H9 (cell line): ENCODE data around the gene KCNS3. TPM values are rescaled to one million over a fixed set of nuclear protein-coding genes. Genes with fewer than 3 reads are reported as not detected.

Experiments
- DNase-seq: peaks from one replicate; pipeline ENCODE4 v3.0.0-alpha.2; 2017
- H2AFZ ChIP-seq: one replicate; pipeline ENCODE4 v1.6.1; 2013; ENCODE audit warnings: mild to moderate bottlenecking, low read length, control low read depth, moderate library complexity
- H2AK5ac ChIP-seq: 2 replicates; pipeline ENCODE4 v1.6.1; 2013; ENCODE audit warnings: low read length, control low read depth, mixed read lengths; ENCODE audit not compliant: insufficient read length
- H2BK120ac ChIP-seq: one replicate; pipeline ENCODE4 v1.6.1; 2013; ENCODE audit warnings: low read depth, mild to moderate bottlenecking, low read length, control low read depth, inconsistent platforms; ENCODE audit not compliant: poor library complexity, severe bottlenecking
- H2BK12ac ChIP-seq: 2 replicates; pipeline ENCODE4 v1.6.1; 2013; ENCODE audit warnings: low read length, control low read depth, mixed read lengths, low read depth; ENCODE audit not compliant: insufficient read length
- H2BK15ac ChIP-seq: 2 replicates; pipeline ENCODE4 v1.6.1; 2013; ENCODE audit warnings: low read depth, low read length, control low read depth
- H2BK20ac ChIP-seq: one replicate; pipeline ENCODE4 v1.6.1; 2013; ENCODE audit warnings: low read depth, mild to moderate bottlenecking, low read length, control low read depth, inconsistent platforms; ENCODE audit not compliant: poor library complexity, severe bottlenecking
- H2BK5ac ChIP-seq: 2 replicates; pipeline ENCODE4 v1.6.1; 2013; ENCODE audit warnings: low read length, control low read depth, mixed read lengths; ENCODE audit not compliant: insufficient read length
- H3K14ac ChIP-seq: 2 replicates; pipeline ENCODE4 v1.6.1; 2013; ENCODE audit warnings: low read length, control low read depth; ENCODE audit not compliant: insufficient read depth
- H3K18ac ChIP-seq: 2 replicates; pipeline ENCODE4 v1.6.1; 2013; ENCODE audit warnings: low read depth, mild to moderate bottlenecking, mixed read lengths, low read length, control low read depth; ENCODE audit not compliant: insufficient read length
- H3K23ac ChIP-seq: 2 replicates; pipeline ENCODE4 v1.6.1; 2013; ENCODE audit warnings: low read length, control low read depth, mixed read lengths, low read depth; ENCODE audit not compliant: insufficient read length
- H3K23me2 ChIP-seq: 2 replicates; pipeline ENCODE4 v1.6.1; 2013; ENCODE audit warnings: low read depth, mild to moderate bottlenecking, mixed read lengths, low read length, control low read depth; ENCODE audit not compliant: insufficient read length, poor library complexity, severe bottlenecking
- H3K27ac ChIP-seq: 2 replicates; pipeline ENCODE4 v1.5.1; 2013; ENCODE audit warnings: low read length, control low read depth, mixed read lengths, low read depth; ENCODE audit not compliant: insufficient read length
- H3K27me3 ChIP-seq: 2 replicates; pipeline ENCODE4 v1.6.1; 2013; ENCODE audit warnings: low read length, control low read depth, inconsistent platforms; ENCODE audit not compliant: insufficient read depth
- H3K4ac ChIP-seq: 2 replicates; pipeline ENCODE4 v1.6.1; 2013; ENCODE audit warnings: low read depth, mild to moderate bottlenecking, control low read depth, inconsistent platforms, low read length, moderate library complexity
- H3K4me1 ChIP-seq: 2 replicates; pipeline ENCODE4 v1.6.1; 2013; ENCODE audit warnings: low read length, control low read depth, inconsistent platforms; ENCODE audit not compliant: insufficient read depth
- H3K4me2 ChIP-seq: 2 replicates; pipeline ENCODE4 v1.6.1; 2013; ENCODE audit warnings: low read length, control low read depth, mixed read lengths; ENCODE audit not compliant: insufficient read length, insufficient read depth
- H3K56ac ChIP-seq: 2 replicates; pipeline ENCODE4 v1.6.1; 2013; ENCODE audit warnings: low read depth, mild to moderate bottlenecking, mixed read lengths, low read length, control low read depth; ENCODE audit not compliant: insufficient read length
- H3K79me1 ChIP-seq: 2 replicates; pipeline ENCODE4 v1.6.1; 2013; ENCODE audit warnings: low read depth, mild to moderate bottlenecking, moderate library complexity, low read length, control low read depth, inconsistent platforms; ENCODE audit not compliant: insufficient read depth, poor library complexity, severe bottlenecking
- H3K79me2 ChIP-seq: 2 replicates; pipeline ENCODE4 v1.6.1; 2013; ENCODE audit warnings: low read length, control low read depth, inconsistent platforms; ENCODE audit not compliant: insufficient read depth
- H3K9ac ChIP-seq: 2 replicates; pipeline ENCODE4 v1.6.1; 2013; ENCODE audit warnings: low read length, control low read depth, mixed read lengths; ENCODE audit not compliant: insufficient read length; ENCODE audit errors: extremely low read depth
- H3K9me3 ChIP-seq: one replicate; pipeline ENCODE4 v1.6.1; 2013; ENCODE audit warnings: low read depth, low read length, inconsistent platforms; ENCODE audit not compliant: control insufficient read depth
- H3T11ph ChIP-seq: one replicate; pipeline ENCODE4 v1.6.1; 2013; ENCODE audit warnings: mild to moderate bottlenecking, low read length, control low read depth, inconsistent platforms
- H4K20me1 ChIP-seq: one replicate; pipeline ENCODE4 v1.6.1; 2013; ENCODE audit not compliant: control insufficient read depth, insufficient read length, insufficient read depth
- H4K5ac ChIP-seq: 2 replicates; pipeline ENCODE4 v1.6.1; 2013; ENCODE audit warnings: low read depth, mild to moderate bottlenecking, mixed read lengths, low read length, control low read depth; ENCODE audit not compliant: insufficient read length
- H4K8ac ChIP-seq: replicated peaks from 2 replicates; pipeline ENCODE4 v1.6.1; 2013; ENCODE audit warnings: low read length, control low read depth, mixed read lengths, low read depth; ENCODE audit not compliant: insufficient read length
- H4K91ac ChIP-seq: 2 replicates; pipeline ENCODE4 v1.6.1; 2013; ENCODE audit warnings: low read depth, mild to moderate bottlenecking, moderate library complexity, mixed read lengths, low read length, control low read depth; ENCODE audit not compliant: insufficient read length
- H3K27ac Mint-ChIP-seq, 3 experiments: 2 replicates in 2 of 3; 3 replicates in 1 of 3; pipeline ENCODE4 v1.8.0; 2020 to 2021; ENCODE audit warnings: mixed read lengths in 3 of 3, mild to moderate bottlenecking in 1 of 3, moderate library complexity in 1 of 3
- H3K27me3 Mint-ChIP-seq: 2 replicates; pipeline ENCODE4 v1.8.0; 2021; ENCODE audit warnings: low read depth, mild to moderate bottlenecking, moderate library complexity, mixed read lengths
- H3K36me3 Mint-ChIP-seq, 3 experiments: 2 replicates in 2 of 3; 3 replicates in 1 of 3; pipeline ENCODE4 v1.8.0; 2020 to 2021; ENCODE audit warnings: low read depth in 3 of 3, mixed read lengths in 3 of 3; ENCODE audit not compliant: insufficient read depth in 1 of 3
- H3K4me1 Mint-ChIP-seq, 2 experiments: 2 replicates each; pipeline ENCODE4 v1.8.0; 2020; ENCODE audit warnings: mixed read lengths in 2 of 2
- H3K4me3 Mint-ChIP-seq, 2 experiments: 2 replicates in 1 of 2; 3 replicates in 1 of 2; pipeline ENCODE4 v1.8.0; 2020 to 2021; ENCODE audit warnings: mild to moderate bottlenecking in 2 of 2, mixed read lengths in 2 of 2, moderate library complexity in 1 of 2
- H3K9me3 Mint-ChIP-seq, 2 experiments: 2 replicates in 1 of 2; 3 replicates in 1 of 2; pipeline ENCODE4 v1.8.0; 2020; ENCODE audit warnings: mild to moderate bottlenecking in 2 of 2, mixed read lengths in 2 of 2, moderate library complexity in 1 of 2
- WGBS: extraction: QIAGEN DNeasy Blood & Tissue Kit; methylation state at CpG from one replicate; pipeline ENCODE4 v1.1.7; 2013; ENCODE audit warnings: missing lambda C conversion rate, low lambda C conversion rate, mixed read lengths; ENCODE audit not compliant: insufficient read length; ENCODE audit errors: extremely low coverage; 5-methylcytosine and 5-hydroxymethylcytosine counted together
- total RNA-seq: library from RNA; stranded (reverse); gene quantifications from 2 replicates; pipeline ENCODE4 v1.2.1, GENCODE V29; 2021
- TF ChIP-seq, protein P1 (sequence below): fragments of 200-600 bp; sonication (generic); conservative IDR thresholded peaks from 3 replicates; pipeline ENCODE4 v1.8.0; 2021; ENCODE audit warnings: antibody characterized with exemption, mild to moderate bottlenecking

Gene KCNS3
- total RNA-seq, 1 experiment from 2014 or later, result 8.0 TPM

DNA sequence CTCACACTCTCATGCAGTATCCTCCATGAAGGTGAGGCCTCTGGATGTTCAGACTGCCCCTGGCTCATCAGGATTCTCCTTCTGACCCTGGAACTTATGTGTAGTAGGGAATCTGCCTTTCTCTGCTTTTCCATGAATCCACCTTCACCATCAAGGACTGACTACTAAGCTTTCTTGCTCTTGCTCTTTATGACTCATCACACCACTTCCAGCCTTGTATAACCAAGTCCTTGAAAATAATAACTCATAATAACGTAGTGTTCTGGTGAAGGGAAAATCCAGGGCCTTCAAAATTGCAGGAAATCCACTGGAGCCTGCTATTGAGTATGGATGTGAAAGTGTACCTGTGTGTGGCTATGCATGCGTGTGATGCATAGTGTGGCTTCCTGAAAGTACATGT lies 11.3 kb upstream of the KCNS3 start:
- H3K27me3 ChIP-seq, result no peaks in the 10 kb centered on the region
- no peaks in the 10 kb centered on the region for H3K9me3 ChIP-seq
- H3K14ac ChIP-seq, result no peak overlapping the region
- no peaks in the 10 kb centered on the region for H3K79me2 ChIP-seq
- H2BK15ac ChIP-seq, result no peak overlapping the region
- Mint-ChIP-seq H3K9me3 (no peaks in the 10 kb centered on the region), H3K27me3 (peaks cover 3% of the 10 kb centered on the region), H3K4me3 (no peak overlapping the region), H3K4me1 (no peaks in the 10 kb centered on the region), H3K36me3 (no peaks in the 10 kb centered on the region), H3K27ac (no peak overlapping the region)
- H2BK120ac ChIP-seq, result no peak overlapping the region
- no peak overlapping the region for H2BK20ac ChIP-seq
- H3K56ac ChIP-seq, result no peak overlapping the region
- TF ChIP-seq, protein P1, sequence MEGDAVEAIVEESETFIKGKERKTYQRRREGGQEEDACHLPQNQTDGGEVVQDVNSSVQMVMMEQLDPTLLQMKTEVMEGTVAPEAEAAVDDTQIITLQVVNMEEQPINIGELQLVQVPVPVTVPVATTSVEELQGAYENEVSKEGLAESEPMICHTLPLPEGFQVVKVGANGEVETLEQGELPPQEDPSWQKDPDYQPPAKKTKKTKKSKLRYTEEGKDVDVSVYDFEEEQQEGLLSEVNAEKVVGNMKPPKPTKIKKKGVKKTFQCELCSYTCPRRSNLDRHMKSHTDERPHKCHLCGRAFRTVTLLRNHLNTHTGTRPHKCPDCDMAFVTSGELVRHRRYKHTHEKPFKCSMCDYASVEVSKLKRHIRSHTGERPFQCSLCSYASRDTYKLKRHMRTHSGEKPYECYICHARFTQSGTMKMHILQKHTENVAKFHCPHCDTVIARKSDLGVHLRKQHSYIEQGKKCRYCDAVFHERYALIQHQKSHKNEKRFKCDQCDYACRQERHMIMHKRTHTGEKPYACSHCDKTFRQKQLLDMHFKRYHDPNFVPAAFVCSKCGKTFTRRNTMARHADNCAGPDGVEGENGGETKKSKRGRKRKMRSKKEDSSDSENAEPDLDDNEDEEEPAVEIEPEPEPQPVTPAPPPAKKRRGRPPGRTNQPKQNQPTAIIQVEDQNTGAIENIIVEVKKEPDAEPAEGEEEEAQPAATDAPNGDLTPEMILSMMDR, result no peak
- H3K4ac ChIP-seq, result no peak overlapping the region
- H3K9ac ChIP-seq, result no peak overlapping the region
- no peak overlapping the region for H4K5ac ChIP-seq
- H2AK5ac ChIP-seq, result no peak overlapping the region
- no peaks in the 10 kb centered on the region for H3K79me1 ChIP-seq
- no CpG with 5 or more reads among the region's 2 CpGs for WGBS
- H3K18ac ChIP-seq, result no peak overlapping the region
- no peak overlapping the region for H2BK12ac ChIP-seq
- no peak overlapping the region for H3K4me2 ChIP-seq
- no peak overlapping the region for H4K91ac ChIP-seq
- no peak overlapping the region for H3K27ac ChIP-seq
- no peak overlapping the region for H2BK5ac ChIP-seq
- no peaks in the 10 kb centered on the region for H4K20me1 ChIP-seq
- H3K4me1 ChIP-seq, result no peaks in the 10 kb centered on the region
- H4K8ac ChIP-seq, result no peak overlapping the region
- no peaks in the 10 kb centered on the region for H3K23me2 ChIP-seq
- no peak overlapping the region for H3K23ac ChIP-seq
- no peak for DNase-seq
- H3T11ph ChIP-seq, result no peak overlapping the region
- no peak overlapping the region for H2AFZ ChIP-seq
